Activated CD8-positive, alpha-beta memory T cell treated with anti-CD3 and anti-CD28 coated beads, Interleukin-2, amount 50 U/mL, for 48 hours (primary cell): ENCODE results near the gene MNX1.

Source experiments
- DNase-seq: peaks from one replicate; pipeline ENCODE4 v3.0.0-alpha.2; 2020

Gene MNX1

GRCh38 chr7:157001920-157002818 is 8.3 kb downstream of the MNX1 start:
- DNase-seq, result peak; percentile 48

GRCh38 chr7:157000741-157001653 is 9.5 kb downstream of the MNX1 start:
- DNase-seq, result peak; percentile 49

GRCh38 chr7:156999958-157000726 is 10.3 kb downstream of the MNX1 start:
- peak; percentile 48 for DNase-seq

- peak; percentile 51 for DNase-seq
These were observed 11.2 kb downstream of the MNX1 start for GRCh38 chr7:156998988-156999957.

GRCh38 chr7:156994417-156994816 is 16.0 kb downstream of the MNX1 start:
- DNase-seq, result peak; percentile 13

GRCh38 chr7:156993925-156994235 is 16.6 kb downstream of the MNX1 start:
- peak; percentile 8 for DNase-seq

GRCh38 chr7:156993021-156993924 is 17.2 kb downstream of the MNX1 start:
- DNase-seq, result peak; percentile 26

GRCh38 chr7:156989766-156990535 is 20.5 kb downstream of the MNX1 start:
- DNase-seq, result peak; percentile 25

- peak; percentile 42 for DNase-seq
These were observed 21.9 kb downstream of the MNX1 start for GRCh38 chr7:156988343-156989185.

- DNase-seq, result peak; percentile 12
These were observed 24.1 kb downstream of the MNX1 start for GRCh38 chr7:156986378-156986777.

GRCh38 chr7:156985101-156985992 is 25.1 kb downstream of the MNX1 start:
- DNase-seq, result peak; percentile 37

- peak; percentile 17 for DNase-seq
These were observed 26.1 kb downstream of the MNX1 start for GRCh38 chr7:156984174-156984891.

- no peak for DNase-seq
These were observed 30.8 kb downstream of the MNX1 start for GRCh38 chr7:156979711-156980110.

- DNase-seq, result no peak
These were observed 31.4 kb downstream of the MNX1 start for GRCh38 chr7:156979007-156979606.

GRCh38 chr7:156975620-156976019 is 34.8 kb downstream of the MNX1 start:
- no peak for DNase-seq

GRCh38 chr7:156969972-156970420 is 40.5 kb downstream of the MNX1 start:
- DNase-seq, result peak; percentile 22
